ENCODE data around the gene TKFC.
A peak's percentile ranks its signal among the peaks of the same experiment; 100 is the strongest.

The TKFC gene

DNA sequence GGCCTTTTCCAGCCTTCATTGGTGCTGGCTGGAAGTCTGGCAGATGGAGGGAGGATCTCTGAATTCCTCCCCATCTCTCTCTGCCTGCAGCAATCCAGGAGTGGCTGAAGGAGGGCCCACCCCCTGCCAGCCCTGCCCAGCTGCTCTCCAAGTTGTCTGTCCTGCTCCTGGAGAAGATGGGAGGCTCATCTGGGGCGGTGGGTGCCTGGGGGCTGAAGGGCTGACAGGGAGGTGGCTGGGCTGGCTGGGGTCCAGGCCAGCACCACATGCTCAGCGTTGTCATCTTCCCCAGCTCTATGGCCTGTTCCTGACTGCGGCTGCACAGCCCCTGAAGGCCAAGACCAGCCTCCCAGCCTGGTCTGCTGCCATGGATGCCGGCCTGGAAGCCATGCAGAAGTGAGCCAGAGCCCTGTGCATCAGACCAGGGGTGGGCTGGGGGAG lies 12.2 kb downstream of the TKFC start:
- TF ChIP-seq GABPA (IDR thresholded peaks at IDR 0.05; ENCODE audit: low read depth) = no peak
- TF ChIP-seq POLR2AphosphoS5 (IDR thresholded peaks at IDR 0.05; ENCODE audit: low read depth) = no peak
- no peak for TF ChIP-seq SPI1 (IDR thresholded peaks at IDR 0.05; ENCODE audit: borderline replicate concordance, low read depth)
- TF ChIP-seq, protein P1, sequence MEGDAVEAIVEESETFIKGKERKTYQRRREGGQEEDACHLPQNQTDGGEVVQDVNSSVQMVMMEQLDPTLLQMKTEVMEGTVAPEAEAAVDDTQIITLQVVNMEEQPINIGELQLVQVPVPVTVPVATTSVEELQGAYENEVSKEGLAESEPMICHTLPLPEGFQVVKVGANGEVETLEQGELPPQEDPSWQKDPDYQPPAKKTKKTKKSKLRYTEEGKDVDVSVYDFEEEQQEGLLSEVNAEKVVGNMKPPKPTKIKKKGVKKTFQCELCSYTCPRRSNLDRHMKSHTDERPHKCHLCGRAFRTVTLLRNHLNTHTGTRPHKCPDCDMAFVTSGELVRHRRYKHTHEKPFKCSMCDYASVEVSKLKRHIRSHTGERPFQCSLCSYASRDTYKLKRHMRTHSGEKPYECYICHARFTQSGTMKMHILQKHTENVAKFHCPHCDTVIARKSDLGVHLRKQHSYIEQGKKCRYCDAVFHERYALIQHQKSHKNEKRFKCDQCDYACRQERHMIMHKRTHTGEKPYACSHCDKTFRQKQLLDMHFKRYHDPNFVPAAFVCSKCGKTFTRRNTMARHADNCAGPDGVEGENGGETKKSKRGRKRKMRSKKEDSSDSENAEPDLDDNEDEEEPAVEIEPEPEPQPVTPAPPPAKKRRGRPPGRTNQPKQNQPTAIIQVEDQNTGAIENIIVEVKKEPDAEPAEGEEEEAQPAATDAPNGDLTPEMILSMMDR (IDR thresholded peaks at IDR 0.05; ENCODE audit: insufficient read depth, low read length) = no peak
- no peak for TF ChIP-seq REST (IDR thresholded peaks at IDR 0.05; ENCODE audit: insufficient replicate concordance, low read depth)
- Histone ChIP-seq H3K27ac (replicated peaks) (no peak overlapping the region), H3K4me3 (replicated peaks; ENCODE audit: insufficient read depth, low read length) (no peak overlapping the region), H3K27me3 (ENCODE audit: insufficient read depth, poor library complexity, severe bottlenecking) (no peaks in the 10 kb centered on the region)
- DNase-seq (ENCODE audit: low read depth in 1 of 2, low spot score in 1 of 2) = no peak

DNA sequence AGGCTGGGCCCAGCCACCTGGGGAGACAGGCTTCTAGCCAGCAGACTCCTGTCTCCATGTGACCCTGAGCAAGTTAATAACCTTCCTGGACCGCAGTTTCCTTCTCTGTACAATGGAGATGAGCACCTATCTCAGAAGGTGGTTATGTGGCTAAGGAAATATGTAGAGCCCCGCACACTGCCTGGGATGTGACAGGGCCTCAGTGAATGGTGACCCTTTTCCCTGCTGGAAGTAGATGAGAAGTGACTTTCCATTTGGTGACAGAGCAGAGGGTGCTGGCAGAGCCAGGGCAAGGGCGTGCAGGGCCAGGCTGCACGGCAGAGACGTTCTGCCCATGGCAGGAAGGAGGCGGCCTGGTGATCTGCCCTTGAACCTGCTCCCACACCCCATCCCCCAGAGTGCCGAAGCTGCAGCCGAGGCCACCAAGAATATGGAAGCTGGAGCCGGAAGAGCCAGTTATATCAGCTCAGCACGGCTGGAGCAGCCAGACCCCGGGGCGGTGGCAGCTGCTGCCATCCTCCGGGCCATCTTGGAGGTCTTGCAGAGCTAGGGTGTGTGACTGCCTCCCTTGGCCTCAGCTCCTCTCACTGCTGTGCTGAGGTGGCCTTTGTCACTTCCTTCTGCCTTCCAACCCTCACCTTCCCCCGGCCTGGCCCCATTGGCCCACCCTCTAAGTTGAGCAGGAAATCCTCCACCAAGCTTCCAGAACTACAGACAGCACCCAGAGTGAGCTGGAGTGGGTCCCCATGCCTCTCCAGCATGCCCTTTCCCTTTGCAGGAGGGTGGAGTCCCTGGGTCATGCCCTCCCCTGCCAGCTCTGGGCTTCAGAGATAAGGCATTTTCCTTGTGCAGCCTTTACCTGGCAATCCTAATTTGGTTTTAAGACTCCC lies 13.2 kb downstream of the TKFC start:
- DNase-seq (ENCODE audit: low read depth in 1 of 2, low spot score in 1 of 2) = peak in 1 of 2 experiments; percentile 51
- no peak overlapping the region for H3K4me3 ChIP-seq (replicated peaks; ENCODE audit: insufficient read depth, low read length)
- peak overlapping the region; percentile 42 for H3K27ac ChIP-seq (replicated peaks)
- TF ChIP-seq POLR2AphosphoS5 (IDR thresholded peaks at IDR 0.05; ENCODE audit: low read depth) = no peak
- no peaks in the 10 kb centered on the region for H3K27me3 ChIP-seq (ENCODE audit: insufficient read depth, poor library complexity, severe bottlenecking)

DNA sequence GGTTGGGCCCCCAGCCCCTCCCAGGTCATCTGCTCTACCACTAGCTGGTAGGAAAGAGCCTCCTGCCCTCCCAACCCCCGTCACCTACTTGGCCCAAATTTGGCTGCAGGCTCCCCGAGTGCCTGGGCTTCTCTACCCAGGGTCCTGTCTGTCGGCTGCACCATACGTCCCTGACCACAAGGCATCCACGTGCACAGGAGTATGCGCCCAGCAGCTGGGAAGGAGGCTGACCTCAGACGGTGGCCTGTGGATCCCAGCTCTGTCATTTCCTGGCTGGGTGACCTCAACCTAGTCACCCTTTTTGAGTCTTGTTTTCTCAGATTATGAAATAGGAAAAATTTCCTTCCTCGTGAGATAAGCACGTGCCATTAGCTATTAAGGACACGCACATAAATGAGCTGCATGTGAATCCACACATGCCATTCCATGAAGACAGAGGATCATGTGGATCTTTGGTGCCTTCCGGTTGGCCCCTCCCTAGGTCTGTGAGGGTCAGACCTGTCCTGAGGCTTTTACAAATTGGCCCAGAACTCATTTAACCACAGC lies 15.0 kb downstream of the TKFC start:
- DNase-seq (ENCODE audit: low read depth in 1 of 2, low spot score in 1 of 2) = peak; percentile 55 to 66
- peak overlapping the region; percentile 26; the same call in 1 of the 2 replicates for H3K27ac ChIP-seq (replicated peaks)
- no peak overlapping the region for H3K4me3 ChIP-seq (replicated peaks; ENCODE audit: insufficient read depth, low read length)
- no peaks in the 10 kb centered on the region for H3K27me3 ChIP-seq (ENCODE audit: insufficient read depth, poor library complexity, severe bottlenecking)
- no peak for TF ChIP-seq GABPA (IDR thresholded peaks at IDR 0.05; ENCODE audit: low read depth)
- no peak for TF ChIP-seq REST (IDR thresholded peaks at IDR 0.05; ENCODE audit: insufficient replicate concordance, low read depth)
- TF ChIP-seq, protein P1 (IDR thresholded peaks at IDR 0.05; ENCODE audit: insufficient read depth, low read length) = no peak
- no peak for TF ChIP-seq POLR2AphosphoS5 (IDR thresholded peaks at IDR 0.05; ENCODE audit: low read depth)
- TF ChIP-seq SPI1 (IDR thresholded peaks at IDR 0.05; ENCODE audit: borderline replicate concordance, low read depth) = no peak

DNA sequence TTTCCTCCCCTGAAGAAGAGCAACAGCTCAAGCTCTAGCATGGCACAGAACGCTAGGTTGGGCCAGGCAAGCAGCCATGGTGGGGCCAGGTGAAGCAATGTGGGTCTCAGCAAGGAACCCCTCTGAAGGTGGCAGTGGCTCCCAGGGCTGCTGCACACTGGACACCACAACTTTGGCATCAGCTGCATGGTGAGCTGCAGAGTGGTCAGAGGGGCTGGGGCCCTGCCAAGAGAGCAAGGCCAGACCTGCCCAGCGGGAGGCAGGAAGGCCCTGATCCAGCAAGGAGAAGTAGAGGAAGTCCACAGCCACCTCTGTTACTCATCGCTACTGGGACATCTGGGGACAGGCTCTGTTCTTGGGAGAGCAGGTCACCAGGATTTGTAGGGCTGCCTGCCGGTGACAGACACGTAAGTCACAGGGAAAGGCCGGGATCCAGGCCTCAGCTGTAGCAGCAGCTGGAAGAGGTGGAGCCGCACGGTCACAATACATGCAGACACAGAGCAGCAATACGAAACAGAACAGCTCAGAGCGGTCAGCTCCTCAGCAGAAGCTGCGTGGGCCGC lies 16.2 kb downstream of the TKFC start:
- H3K27ac ChIP-seq (replicated peaks) = no peak overlapping the region
- no peak for DNase-seq (ENCODE audit: low read depth in 1 of 2, low spot score in 1 of 2)
- TF ChIP-seq GABPA (IDR thresholded peaks at IDR 0.05; ENCODE audit: low read depth) (no peak), POLR2AphosphoS5 (IDR thresholded peaks at IDR 0.05; ENCODE audit: low read depth) (no peak), REST (IDR thresholded peaks at IDR 0.05; ENCODE audit: insufficient replicate concordance, low read depth) (no peak), SPI1 (IDR thresholded peaks at IDR 0.05; ENCODE audit: borderline replicate concordance, low read depth) (no peak)
- TF ChIP-seq, protein P1 (IDR thresholded peaks at IDR 0.05; ENCODE audit: insufficient read depth, low read length) = no peak

More for the DNA sequence above, 16.2 kb downstream of the TKFC start:
- Histone ChIP-seq H3K4me3 (replicated peaks; ENCODE audit: insufficient read depth, low read length) (no peak overlapping the region), H3K27me3 (ENCODE audit: insufficient read depth, poor library complexity, severe bottlenecking) (no peaks in the 10 kb centered on the region)

Data from HL-60 (cell line).